GM12878 (cell line): ENCODE measurements around the gene FOLR2. TPM values are rescaled to one million over a fixed set of nuclear protein-coding genes. Genes with fewer than 3 reads are reported as not detected.
"Not testable (repeated sequence)": the region's sequence is repeated elsewhere in the genome, so short reads cannot be mapped to it uniquely, and the experiment has no call there.

Source experiments
- ATAC-seq: fragments of 200-7000 bp; cut with Tn5 transposase; 3 replicates; pipeline ENCODE4 v1.9.1; 2020; ENCODE audit warnings: mild to moderate bottlenecking, moderate library complexity
- BruUV-seq: library from RNA; stranded (reverse); fragments of 400-500 nt; replicated peaks from 2 replicates; lab custom pipeline; 2021; lab: Mats Ljungman, UMichigan
- CTCF ChIA-PET: fragments of 300-600 bp; sonication (Branson Sonifier 250); formaldehyde crosslinking; extraction: SDS; loops from one replicate; lab custom pipeline; 2021; ENCODE audit warnings: inconsistent platforms; lab: Yijun Ruan, JAX
- POLR2A ChIA-PET: fragments of 350-600 bp; formaldehyde crosslinking; extraction: SDS; loops from one replicate; lab custom pipeline; 2021; ENCODE audit warnings: inconsistent platforms; lab: Charles Lee
- RAD21 ChIA-PET: fragments of 300-600 bp; sonication (Branson Sonifier 250); formaldehyde crosslinking; loops from one replicate; lab custom pipeline; 2023; ENCODE audit warnings: antibody characterized with exemption; ENCODE audit not compliant: unreplicated experiment; lab: Charles Lee
- SMC1A ChIA-PET: fragments of 300-600 bp; sonication (Branson Sonifier 250); formaldehyde crosslinking; loops from one replicate; lab custom pipeline; 2023; ENCODE audit not compliant: unreplicated experiment, uncharacterized antibody; lab: Charles Lee
- DNase-seq: peaks from one replicate; pipeline ENCODE4 v3.0.0-alpha.2; 2011; ENCODE audit warnings: low read depth, low spot score
- FAIRE-seq: peaks from 3 replicates; lab custom pipeline; 2011; peaks lifted over from hg19 to GRCh38; lab: Jason Lieb, UNC
- H2AFZ ChIP-seq: 2 replicates; pipeline ENCODE4 v1.6.0; 2011; ENCODE audit warnings: low read depth, low read length, control low read depth; ENCODE audit not compliant: control insufficient read depth
- H3K27ac ChIP-seq: 2 replicates; pipeline ENCODE4 v1.5.1; 2011; ENCODE audit warnings: control low read depth; ENCODE audit not compliant: control insufficient read depth, insufficient read depth
- H3K27me3 ChIP-seq, 2 experiments: replicated peaks in 1 of 2; 2 replicates each; pipeline versions ENCODE4 v1.6.0 to v1.6.1; 2011; ENCODE audit warnings: low read length in 1 of 2; ENCODE audit not compliant: control insufficient read depth in 2 of 2, insufficient read depth in 2 of 2
- H3K36me3 ChIP-seq, 2 experiments: 2 replicates each; pipeline ENCODE4 v1.5.1; 2011; ENCODE audit warnings: low read length in 1 of 2; ENCODE audit not compliant: control insufficient read depth in 2 of 2, insufficient read depth in 2 of 2
- H3K4me1 ChIP-seq: 2 replicates; pipeline ENCODE4 v1.6.1; 2011; ENCODE audit warnings: mild to moderate bottlenecking, low read length, moderate library complexity, mixed read lengths; ENCODE audit not compliant: control insufficient read depth, insufficient read depth
- H3K4me2 ChIP-seq: 2 replicates; pipeline ENCODE4 v1.6.0; 2011; ENCODE audit warnings: control low read depth; ENCODE audit not compliant: control insufficient read depth, insufficient read depth
- H3K4me3 ChIP-seq: fragments of 200-600 bp; sonication (generic); 2 replicates; pipeline ENCODE4 v1.5.1; 2016
- H3K79me2 ChIP-seq: 2 replicates; pipeline ENCODE4 v1.6.0; 2011; ENCODE audit warnings: low read length; ENCODE audit not compliant: control insufficient read depth, insufficient read depth
- H3K9ac ChIP-seq: 2 replicates; pipeline ENCODE4 v1.8.0; 2011; ENCODE audit warnings: low read length, control low read depth, mixed read lengths; ENCODE audit not compliant: control insufficient read depth, insufficient read depth
- H3K9me3 ChIP-seq: replicated peaks from 3 replicates; pipeline ENCODE4 v1.5.1; 2011; ENCODE audit warnings: mild to moderate bottlenecking, low read length; ENCODE audit not compliant: control insufficient read depth, insufficient read depth
- H4K20me1 ChIP-seq: 2 replicates; pipeline ENCODE4 v1.6.0; 2011; ENCODE audit not compliant: control insufficient read depth, insufficient read depth
- EP300 ChIP-seq, 2 experiments: fragments of 150-350 bp in 1 of 2; IDR thresholded peaks; 2 replicates each; pipeline ENCODE4 v1.6.1; 2011 to 2012; ENCODE audit warnings: low read depth in 2 of 2, low read length in 2 of 2, borderline replicate concordance in 1 of 2, improper control_type of control experiment in 1 of 2, inconsistent platforms in 1 of 2; ENCODE audit not compliant: control insufficient read depth in 1 of 2
- GATAD2B ChIP-seq: fragments of 450-650 bp; conservative IDR thresholded peaks from 2 replicates; pipeline ENCODE4 v1.6.1; 2017; ENCODE audit warnings: low read depth, mild to moderate bottlenecking, moderate library complexity
- JUNB ChIP-seq: IDR thresholded peaks from 2 replicates; pipeline ENCODE4 v1.6.1; 2016; ENCODE audit warnings: antibody characterized with exemption, mild to moderate bottlenecking
- MEF2B ChIP-seq: fragments of 450-650 bp; IDR thresholded peaks from 2 replicates; pipeline ENCODE4 v1.6.1; 2018; ENCODE audit warnings: mild to moderate bottlenecking, moderate library complexity; ENCODE audit not compliant: partially characterized antibody, poor library complexity, severe bottlenecking
- NRF1 ChIP-seq: conservative IDR thresholded peaks from 2 replicates; pipeline ENCODE4 v1.6.1; 2011; ENCODE audit warnings: mild to moderate bottlenecking, low read depth, low read length, improper control_type of control experiment
- SIN3A ChIP-seq: IDR thresholded peaks from 2 replicates; pipeline ENCODE4 v1.6.1; 2012; ENCODE audit warnings: low read depth, low read length, improper control_type of control experiment
- SUZ12 ChIP-seq: fragments of 200-600 bp; sonication (generic); IDR thresholded peaks from one replicate; pipeline ENCODE4 v1.6.1; 2018; ENCODE audit warnings: antibody characterized with exemption, mild to moderate bottlenecking; ENCODE audit not compliant: unreplicated experiment
- TCF12 ChIP-seq: IDR thresholded peaks from 2 replicates; pipeline ENCODE4 v1.6.1; 2011; ENCODE audit warnings: low read depth, mild to moderate bottlenecking, low read length
- ZNF207 ChIP-seq: fragments of 450-650 bp; IDR thresholded peaks from 2 replicates; pipeline ENCODE4 v1.6.1; 2014; ENCODE audit warnings: antibody characterized with exemption, mild to moderate bottlenecking, borderline replicate concordance
- WGBS: methylation state at CpG from one replicate; pipeline ENCODE4 v1.1.6; 2016; ENCODE audit warnings: low lambda C conversion rate; ENCODE audit not compliant: insufficient replicate concordance, insufficient coverage; ENCODE audit errors: missing lambda C conversion rate; 5-methylcytosine and 5-hydroxymethylcytosine counted together
- in situ Hi-C: fragments of 300-500 bp; cut with MboI; formaldehyde crosslinking; loops from 9 replicates; pipeline ENCODE4 v1.14.3; 2018; ENCODE audit warnings: mixed read lengths
- intact Hi-C: fragments of 100-400 bp; cut with micrococcal nuclease; formaldehyde crosslinking; loops from one replicate; pipeline ENCODE4 v1.14.2; 2022; ENCODE audit not compliant: unreplicated experiment
- polyA plus RNA-seq, 11 experiments: library from polyadenylated mRNA; depleted of rRNA in 4 of 11; unstranded in 6 of 11; stranded (reverse) in 5 of 11; fragments of >200 nt; fragmentation: Nextera tagmentation in 4 of 11; fragmentation: Illumina TruSeq in 1 of 11; extraction: Ambion mirVana in 4 of 11; extraction: Trizol in 1 of 11; gene quantifications; 1 replicate in 1 of 11; 2 replicates in 10 of 11; pipeline versions ENCODE4 v1.2.1 to v1.2.3, GENCODE V29; 2011 to 2016; ENCODE audit warnings: inconsistent platforms in 2 of 11, missing spikeins in 2 of 11, low read depth in 1 of 11
- total RNA-seq, 4 experiments: library from RNA; depleted of rRNA in 3 of 4; stranded (reverse); fragments of >200 nt in 3 of 4; fragmentation: Illumina TruSeq in 1 of 4; extraction: Trizol in 1 of 4; gene quantifications; 2 replicates each; pipeline versions ENCODE4 v1.2.1 to v1.2.3, GENCODE V29; 2013 to 2021
- TF ChIP-seq, protein P1 (sequence below): fragments of 450-650 bp; formaldehyde crosslinking; IDR thresholded peaks from 2 replicates; pipeline ENCODE4 v1.4.0; 2022; ENCODE audit warnings: mild to moderate bottlenecking, moderate library complexity

Gene FOLR2
- total and polyA plus RNA-seq, 10 of the 15 experiments (the other 5 are each of a cell fraction or from before 2014, with no cell fraction given), result 0.10 to 11.1 (median 1.9) TPM

DNA sequence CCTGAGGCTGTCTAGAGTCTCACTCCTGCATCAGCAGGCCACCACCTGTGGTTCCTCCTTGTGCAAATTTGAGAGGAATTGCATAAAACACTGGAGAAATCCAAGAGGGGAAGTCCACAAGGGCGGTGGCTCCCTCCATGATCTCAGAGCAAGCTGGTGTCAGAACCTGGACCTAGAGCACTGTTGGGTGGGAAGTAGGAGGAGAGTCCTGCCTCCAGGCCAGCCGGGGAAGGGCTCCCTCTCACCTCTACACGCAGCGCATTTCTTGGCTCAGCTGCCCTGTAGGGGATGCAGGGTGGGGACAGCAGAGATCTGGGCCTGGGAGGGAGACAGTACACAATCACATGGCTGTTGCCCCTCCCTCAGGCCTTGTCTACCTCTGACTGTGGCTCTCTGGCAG lies 44.6 kb upstream of the FOLR2 start:
- SMC1A ChIA-PET, FAIRE-seq, CTCF ChIA-PET, ATAC-seq, H3K9me3 ChIP-seq, intact Hi-C loops, H4K20me1 ChIP-seq, H3K79me2 ChIP-seq, H3K27me3 ChIP-seq, H3K9ac ChIP-seq, in situ Hi-C loops, H3K27ac ChIP-seq, H3K4me3 ChIP-seq, BruUV-seq, H3K36me3 ChIP-seq, DNase-seq, RAD21 ChIA-PET, H3K4me2 ChIP-seq, H2AFZ ChIP-seq, POLR2A ChIA-PET, H3K4me1 ChIP-seq: not testable (repeated sequence)
- WGBS, result 38% methylated on average over 4 of the region's 4 CpGs

DNA sequence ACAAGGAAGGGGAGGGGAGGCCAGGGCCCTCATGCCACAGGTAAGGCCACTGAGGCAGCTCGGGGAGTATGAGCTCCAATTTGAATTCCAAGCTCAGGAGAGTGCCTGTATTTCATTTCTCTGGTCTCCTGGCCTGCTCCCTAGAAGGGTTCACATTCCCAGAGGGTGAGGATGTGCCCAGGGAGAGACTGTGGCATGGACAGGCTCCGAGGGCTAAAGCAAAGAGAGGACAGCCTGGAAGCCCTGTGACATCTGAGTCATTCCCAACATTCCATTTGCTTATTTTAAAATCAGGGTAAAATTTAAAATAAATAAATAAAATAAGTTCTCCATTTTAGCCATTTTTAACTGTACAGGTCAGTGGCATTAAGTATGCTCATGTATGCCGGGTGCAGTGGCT lies 43.3 kb upstream of the FOLR2 start:
- SMC1A ChIA-PET, result no interaction called here
- no peak overlapping the region for H2AFZ ChIP-seq
- POLR2A ChIA-PET, result no interaction called here
- no peak for ATAC-seq
- CTCF ChIA-PET, result no interaction called here
- RAD21 ChIA-PET, result no interaction called here
- WGBS, result 21% methylated on average over 3 of the region's 3 CpGs
- H3K79me2 ChIP-seq, result no peaks in the 10 kb centered on the region
- intact Hi-C loops, result no loop called here
- no peak for FAIRE-seq
- no peak overlapping the region for H3K4me2 ChIP-seq
- no peak for TF ChIP-seq MEF2B
- no peak for TF ChIP-seq EP300 (IDR thresholded peaks at IDR 0.05; ENCODE audit: borderline replicate concordance in 1 of 2, control insufficient read depth in 1 of 2, low read depth in 2 of 2, low read length in 2 of 2)
- TF ChIP-seq SIN3A, result no peak
- no peak for TF ChIP-seq JUNB
- TF ChIP-seq, protein P1, sequence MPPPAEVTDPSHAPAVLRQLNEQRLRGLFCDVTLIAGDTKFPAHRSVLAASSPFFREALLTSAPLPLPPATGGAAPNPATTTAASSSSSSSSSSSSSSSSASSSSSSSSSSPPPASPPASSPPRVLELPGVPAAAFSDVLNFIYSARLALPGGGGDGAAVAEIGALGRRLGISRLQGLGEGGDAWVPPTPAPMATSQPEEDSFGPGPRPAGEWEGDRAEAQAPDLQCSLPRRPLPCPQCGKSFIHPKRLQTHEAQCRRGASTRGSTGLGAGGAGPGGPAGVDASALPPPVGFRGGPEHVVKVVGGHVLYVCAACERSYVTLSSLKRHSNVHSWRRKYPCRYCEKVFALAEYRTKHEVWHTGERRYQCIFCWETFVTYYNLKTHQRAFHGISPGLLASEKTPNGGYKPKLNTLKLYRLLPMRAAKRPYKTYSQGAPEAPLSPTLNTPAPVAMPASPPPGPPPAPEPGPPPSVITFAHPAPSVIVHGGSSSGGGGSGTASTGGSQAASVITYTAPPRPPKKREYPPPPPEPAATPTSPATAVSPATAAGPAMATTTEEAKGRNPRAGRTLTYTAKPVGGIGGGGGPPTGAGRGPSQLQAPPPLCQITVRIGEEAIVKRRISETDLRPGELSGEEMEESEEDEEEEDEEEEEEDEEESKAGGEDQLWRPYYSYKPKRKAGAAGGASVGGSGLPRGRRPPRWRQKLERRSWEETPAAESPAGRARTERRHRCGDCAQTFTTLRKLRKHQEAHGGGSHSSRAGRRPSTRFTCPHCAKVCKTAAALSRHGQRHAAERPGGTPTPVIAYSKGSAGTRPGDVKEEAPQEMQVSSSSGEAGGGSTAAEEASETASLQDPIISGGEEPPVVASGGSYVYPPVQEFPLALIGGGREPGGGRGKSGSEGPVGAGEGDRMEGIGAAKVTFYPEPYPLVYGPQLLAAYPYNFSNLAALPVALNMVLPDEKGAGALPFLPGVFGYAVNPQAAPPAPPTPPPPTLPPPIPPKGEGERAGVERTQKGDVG (CRISPR knock-in tag), result no peak
- no peak for TF ChIP-seq GATAD2B
- no peak for TF ChIP-seq ZNF207
- no peak for TF ChIP-seq SUZ12
- no peak for TF ChIP-seq NRF1
- no peak for TF ChIP-seq TCF12
- no peaks in the 10 kb centered on the region for H3K9me3 ChIP-seq
- no peak for DNase-seq
- H3K36me3 ChIP-seq, result no peaks in the 10 kb centered on the region
- no peak overlapping the region for H3K9ac ChIP-seq
- BruUV-seq, result no TSS peak
- in situ Hi-C loops, result no loop called here
- no peaks in the 10 kb centered on the region for H3K4me1 ChIP-seq
- H4K20me1 ChIP-seq, result no peaks in the 10 kb centered on the region
- H3K4me3 ChIP-seq, result no peak overlapping the region
- peaks cover 0 to 4% of the 10 kb centered on the region in 2 experiments; a peak in 2 of 4 replicates for H3K27me3 ChIP-seq
- H3K27ac ChIP-seq, result no peak overlapping the region
